Spleen (tissue), 11 donors: ENCODE results near the gene NFE2L3. TPM values are rescaled to one million over a fixed set of nuclear protein-coding genes. Genes with fewer than 3 reads are reported as not detected.

ENCODE experiments used
- DNase-seq: peaks from one replicate; pipeline ENCODE4 v3.0.0-alpha.2; 2020
- H3K27ac ChIP-seq, 8 donors: fragments of 200-600 bp; sonication (generic) in 7 of 8; 1 replicate in 4 of 8; 2 replicates in 4 of 8; pipeline versions ENCODE4 v1.5.0 to v1.8.0; 2016 to 2021; ENCODE audit warnings: inconsistent platforms in 4 of 8, mild to moderate bottlenecking in 4 of 8, moderate library complexity in 1 of 8
- H3K27me3 ChIP-seq, 7 donors: fragments of 200-600 bp; sonication (generic) in 6 of 7; replicated peaks in 1 of 7; 1 replicate in 4 of 7; 2 replicates in 3 of 7; pipeline versions ENCODE4 v1.5.0 to v1.8.0; 2016 to 2021; ENCODE audit warnings: inconsistent platforms in 3 of 7, mild to moderate bottlenecking in 1 of 7
- H3K36me3 ChIP-seq, 6 donors: fragments of 200-600 bp; sonication (generic) in 5 of 6; 1 replicate in 4 of 6; 2 replicates in 2 of 6; pipeline versions ENCODE4 v1.5.0 to v1.8.0; 2016 to 2021; ENCODE audit warnings: inconsistent platforms in 2 of 6
- H3K4me1 ChIP-seq, 6 donors: fragments of 200-600 bp; sonication (generic) in 5 of 6; 1 replicate in 3 of 6; 2 replicates in 3 of 6; pipeline versions ENCODE4 v1.5.0 to v1.8.0; 2016 to 2021; ENCODE audit warnings: inconsistent platforms in 3 of 6
- H3K4me3 ChIP-seq, 8 donors: fragments of 200-600 bp; sonication (generic) in 7 of 8; 1 replicate in 4 of 8; 2 replicates in 4 of 8; pipeline versions ENCODE4 v1.5.0 to v1.8.0; 2016 to 2021; ENCODE audit warnings: inconsistent platforms in 4 of 8, mild to moderate bottlenecking in 4 of 8, moderate library complexity in 2 of 8
- H3K9me3 ChIP-seq, 8 donors: fragments of 200-600 bp; sonication (generic) in 7 of 8; 1 replicate in 4 of 8; 2 replicates in 4 of 8; pipeline versions ENCODE4 v1.5.0 to v1.8.0; 2016 to 2021; ENCODE audit warnings: inconsistent platforms in 4 of 8
- POLR2A ChIP-seq, 3 donors: fragments of 450-650 bp; IDR thresholded peaks; one replicate each; pipeline ENCODE4 v1.5.1; 2017; ENCODE audit warnings: antibody characterized with exemption in 3 of 3, mild to moderate bottlenecking in 1 of 3
- POLR2AphosphoS5 ChIP-seq, 3 donors: sonication (generic); formaldehyde crosslinking; IDR thresholded peaks; one replicate each; pipeline ENCODE4 v1.5.1; 2017; ENCODE audit warnings: antibody characterized with exemption in 3 of 3
- WGBS, 5 donors: extraction: QIAGEN DNeasy Blood & Tissue Kit in 3 of 5; methylation state at CpG; one replicate each; pipeline versions ENCODE4 v1.1.5 to v1.1.7; 2013 to 2018; 5-methylcytosine and 5-hydroxymethylcytosine counted together
- intact Hi-C: fragments of 100-400 bp; cut with DNase I; formaldehyde crosslinking; loops from one replicate; pipeline ENCODE4 v1.15.0; 2023; ENCODE audit warnings: low total_unique reads
- polyA plus RNA-seq, 3 donors: library from polyadenylated mRNA; stranded (reverse); fragments of 200-250 nt; gene quantifications; one replicate each; pipeline ENCODE4 v1.2.1, GENCODE V29; 2013
- total RNA-seq, 7 donors: library from RNA; depleted of rRNA in 3 of 7; stranded (reverse); fragments of >200 nt in 3 of 7; fragmentation: NEBNext Ultra II Directional in 4 of 7; extraction: Animal tissue kit (Norgen Biotek cat#: 25700) in 4 of 7; gene quantifications; one replicate each; pipeline versions ENCODE4 v1.1.0 to v1.2.1, GENCODE V29; 2016 to 2021
- TF ChIP-seq, protein P1 (sequence below), 11 experiments: fragments of 200-600 bp in 7 of 11; fragments of 450-650 bp in 4 of 11; sonication (generic) in 4 of 11; IDR thresholded peaks in 8 of 11; conservative IDR thresholded peaks in 3 of 11; 1 replicate in 7 of 11; 2 replicates in 4 of 11; pipeline versions ENCODE4 v1.4.0 to v1.8.0; 2016 to 2021; ENCODE audit warnings: antibody characterized with exemption in 11 of 11, inconsistent platforms in 4 of 11, mild to moderate bottlenecking in 1 of 11
- donor health status: healthy with polysubstance abuse.
- donor health status: DM: no; HTN: no; CAD: no; lungs with moderate emphysema.
- donor health status: DM: no; HTN: no; CAD: no.
- donor health status: Bipolar disorder and iron deficiency.
- donor health status: healthy.
- donor health status: DM: no; HTN: no; CAD: no.
- donor health status: DM: yes; HTN: yes; CAD: no.

Gene NFE2L3
- total and polyA plus RNA-seq, 10 donors = 4.9 to 12.7 (median 7.8) TPM

DNA sequence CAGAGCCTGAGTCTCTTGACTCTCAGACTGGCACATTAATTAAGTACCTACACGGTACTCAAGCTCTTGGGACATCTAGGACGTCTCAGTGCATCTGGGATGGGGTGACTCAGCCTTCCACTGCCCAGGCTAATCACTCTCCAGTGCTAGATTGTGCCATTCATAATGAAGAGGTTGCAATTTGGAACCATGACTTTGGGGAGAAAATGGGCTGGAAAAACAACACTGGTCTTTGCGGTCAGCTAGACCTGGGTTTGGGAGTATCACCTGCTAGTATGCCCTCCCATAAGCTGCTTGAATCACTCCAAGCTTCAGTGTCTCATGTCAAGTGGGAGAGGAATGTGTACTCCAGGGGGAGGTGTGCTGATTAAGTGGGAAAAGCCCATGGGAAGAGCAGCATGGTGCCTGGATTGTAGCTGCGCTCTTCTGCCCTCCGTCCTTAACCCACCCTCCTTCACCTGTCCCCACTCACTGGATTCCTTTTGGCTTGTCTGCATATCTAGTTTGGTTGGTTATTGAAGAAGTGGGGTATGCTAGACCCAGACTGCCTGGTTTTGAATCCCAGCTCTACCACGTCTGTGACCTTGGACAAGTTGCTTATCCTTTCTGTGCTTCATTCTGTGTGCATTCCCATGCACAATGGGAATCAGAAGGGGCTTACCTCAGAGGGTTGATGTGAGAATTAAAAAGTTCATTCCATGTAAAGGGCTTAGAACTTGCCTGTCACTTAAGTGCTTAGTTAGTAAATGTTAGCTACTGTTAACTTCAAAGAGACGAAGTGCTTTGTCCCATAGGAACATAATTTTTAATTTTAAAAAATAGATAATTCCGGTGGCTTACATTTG lies 3.8 kb downstream of the NFE2L3 start:
- 50 to 63% (median 56%) methylated on average over 8 of the region's 8 CpGs for WGBS, 5 donors
- H3K9me3 ChIP-seq = no peaks in the 10 kb centered on the region
- no peak for TF ChIP-seq POLR2A (IDR thresholded peaks at IDR 0.05)
- TF ChIP-seq POLR2AphosphoS5 (IDR thresholded peaks at IDR 0.05) = no peak
- H3K27ac ChIP-seq = peak overlapping the region in 7 of 8 donors; percentile 44 to 89 (median 77)
- H3K27me3 ChIP-seq = peaks cover 0 to 10% (median 0%) of the 10 kb centered on the region in 7 donors
- intact Hi-C loops = no loop called here
- H3K36me3 ChIP-seq = no peaks in the 10 kb centered on the region
- peak overlapping the region in 5 of 8 donors; percentile 0 to 58 (median 19) for H3K4me3 ChIP-seq
- DNase-seq = no peak
- peaks cover 16 to 74% (median 66%) of the 10 kb centered on the region in 6 donors for H3K4me1 ChIP-seq

DNA sequence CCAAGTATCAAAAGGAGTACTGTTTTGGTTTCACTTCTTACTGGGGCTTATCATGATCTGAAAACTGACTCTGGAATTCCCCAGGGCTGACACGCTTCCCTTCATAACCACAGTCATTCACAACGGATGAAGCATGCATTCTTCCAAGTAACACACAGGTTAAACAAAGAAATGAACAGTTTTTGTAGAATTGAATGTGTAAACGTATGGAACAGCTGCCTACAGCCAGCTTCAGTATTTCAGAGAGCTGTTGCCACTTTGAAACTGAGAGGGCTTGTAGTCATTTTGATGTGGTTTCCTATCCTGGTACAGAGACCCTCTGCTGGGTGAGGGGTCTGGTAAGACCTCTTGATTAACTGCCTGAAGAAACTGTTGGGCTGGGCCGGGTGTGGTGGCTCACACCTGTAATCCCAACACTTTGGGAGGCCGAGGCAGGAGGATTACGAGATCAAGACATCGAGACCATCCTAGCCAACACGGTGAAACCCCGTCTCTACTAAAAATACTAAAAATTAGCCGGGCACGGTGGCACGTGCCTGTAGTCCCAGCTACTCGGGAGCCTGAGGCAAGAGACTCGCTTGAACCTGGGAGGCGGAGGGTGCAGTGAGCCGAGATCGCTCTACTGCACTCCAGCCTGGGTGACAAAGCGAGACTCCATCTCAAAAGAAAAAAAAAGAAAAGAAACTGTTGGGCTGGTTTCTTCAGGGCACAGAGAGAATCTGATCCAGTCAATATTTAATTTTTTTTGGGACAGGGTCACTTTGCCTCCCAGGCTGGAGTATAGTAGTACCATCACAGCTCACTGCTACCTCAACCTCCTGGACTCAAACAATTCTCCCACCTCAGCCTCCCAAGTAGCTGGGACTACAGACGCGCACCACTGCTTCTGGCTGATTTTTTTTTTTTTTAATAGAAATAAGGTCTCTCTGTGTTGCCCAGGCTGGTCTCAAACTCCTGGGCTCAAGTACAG lies 4.7 kb downstream of the NFE2L3 start:
- Histone ChIP-seq H3K36me3 (no peaks in the 10 kb centered on the region), H3K4me3 (peak overlapping the region in 5 of 8 donors; percentile 0 to 58 (median 19)), H3K9me3 (no peaks in the 10 kb centered on the region), H3K27ac (peak overlapping the region; percentile 37 to 89 (median 73)), H3K27me3 (peaks cover 0 to 10% (median 0%) of the 10 kb centered on the region in 7 donors), H3K4me1 (peaks cover 16 to 65% (median 57%) of the 10 kb centered on the region in 6 donors)
- TF ChIP-seq POLR2A (IDR thresholded peaks at IDR 0.05) (no peak), POLR2AphosphoS5 (IDR thresholded peaks at IDR 0.05) (no peak)
- TF ChIP-seq, protein P1, sequence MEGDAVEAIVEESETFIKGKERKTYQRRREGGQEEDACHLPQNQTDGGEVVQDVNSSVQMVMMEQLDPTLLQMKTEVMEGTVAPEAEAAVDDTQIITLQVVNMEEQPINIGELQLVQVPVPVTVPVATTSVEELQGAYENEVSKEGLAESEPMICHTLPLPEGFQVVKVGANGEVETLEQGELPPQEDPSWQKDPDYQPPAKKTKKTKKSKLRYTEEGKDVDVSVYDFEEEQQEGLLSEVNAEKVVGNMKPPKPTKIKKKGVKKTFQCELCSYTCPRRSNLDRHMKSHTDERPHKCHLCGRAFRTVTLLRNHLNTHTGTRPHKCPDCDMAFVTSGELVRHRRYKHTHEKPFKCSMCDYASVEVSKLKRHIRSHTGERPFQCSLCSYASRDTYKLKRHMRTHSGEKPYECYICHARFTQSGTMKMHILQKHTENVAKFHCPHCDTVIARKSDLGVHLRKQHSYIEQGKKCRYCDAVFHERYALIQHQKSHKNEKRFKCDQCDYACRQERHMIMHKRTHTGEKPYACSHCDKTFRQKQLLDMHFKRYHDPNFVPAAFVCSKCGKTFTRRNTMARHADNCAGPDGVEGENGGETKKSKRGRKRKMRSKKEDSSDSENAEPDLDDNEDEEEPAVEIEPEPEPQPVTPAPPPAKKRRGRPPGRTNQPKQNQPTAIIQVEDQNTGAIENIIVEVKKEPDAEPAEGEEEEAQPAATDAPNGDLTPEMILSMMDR (IDR thresholded peaks at IDR 0.05 in 8 of 11, conservative IDR thresholded peaks at IDR 0.05 in 3 of 11) = no peak
- intact Hi-C loops = no loop called here
- no peak for DNase-seq
- WGBS, 5 donors = 57 to 63% (median 59%) methylated on average over 20 of the region's 20 CpGs

DNA sequence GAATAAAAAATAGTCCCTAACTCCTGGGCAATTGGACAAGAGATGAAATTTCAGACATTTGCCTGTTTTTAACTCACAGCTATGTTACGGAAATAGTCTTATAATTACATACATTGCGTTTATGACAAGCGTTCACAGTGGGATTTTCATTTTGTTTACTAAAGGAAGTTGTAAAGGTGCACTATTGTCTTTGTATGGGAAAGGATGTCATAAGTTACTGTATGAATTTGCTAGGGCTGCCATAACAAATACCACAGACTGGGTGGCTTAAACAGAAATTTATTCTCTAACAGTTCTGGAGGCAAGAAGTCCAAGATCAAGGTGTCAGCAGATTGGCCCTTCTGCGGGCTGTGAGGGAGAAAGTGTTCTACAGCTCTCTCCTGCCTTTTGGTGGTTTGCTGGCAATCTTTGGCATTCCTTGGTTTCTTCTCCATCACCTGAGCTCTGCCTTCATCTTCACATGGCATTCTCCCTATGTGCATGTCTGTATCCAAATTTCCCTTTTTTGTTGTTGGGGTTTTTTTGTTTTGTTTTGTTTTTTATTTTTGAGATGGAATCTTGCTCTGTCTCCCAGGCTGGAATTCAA lies 5.6 kb downstream of the NFE2L3 start:
- H3K9me3 ChIP-seq = no peaks in the 10 kb centered on the region
- TF ChIP-seq, protein P1 (IDR thresholded peaks at IDR 0.05 in 8 of 11, conservative IDR thresholded peaks at IDR 0.05 in 3 of 11) = no peak
- TF ChIP-seq POLR2A (IDR thresholded peaks at IDR 0.05) (no peak), POLR2AphosphoS5 (IDR thresholded peaks at IDR 0.05) (no peak)
- peaks cover 0 to 6% (median 0%) of the 10 kb centered on the region in 7 donors for H3K27me3 ChIP-seq
- H3K27ac ChIP-seq = peak overlapping the region in 3 of 8 donors; percentile 69 to 89 (median 82)
- no peak for DNase-seq
- peaks cover 16 to 61% (median 55%) of the 10 kb centered on the region in 6 donors for H3K4me1 ChIP-seq
- H3K4me3 ChIP-seq = no peak overlapping the region
- no peaks in the 10 kb centered on the region for H3K36me3 ChIP-seq
- 88 to 98% (median 91%) methylated on average over 4 of the region's 4 CpGs for WGBS, 5 donors
- intact Hi-C loops = no loop called here

DNA sequence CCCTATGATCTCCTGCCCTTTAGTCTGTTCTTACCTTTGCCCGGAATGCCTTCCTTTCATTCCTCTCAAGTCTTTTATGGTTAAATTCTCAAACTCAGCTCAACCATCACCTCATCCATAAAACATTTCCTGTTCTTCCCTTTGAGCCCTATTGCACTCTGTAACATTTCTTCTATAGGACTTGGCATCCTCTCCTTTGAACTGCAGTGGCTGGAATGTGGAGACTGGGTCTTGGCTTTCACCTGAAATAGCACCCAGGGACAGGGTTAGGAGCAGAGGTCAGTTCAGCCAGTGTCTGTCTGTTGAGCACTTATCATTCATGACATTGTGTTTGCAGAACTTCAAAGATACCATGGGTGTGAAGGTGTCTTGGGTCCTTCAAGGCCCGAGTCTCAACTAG lies 7.2 kb downstream of the NFE2L3 start:
- no peaks in the 10 kb centered on the region for H3K36me3 ChIP-seq
- H3K27me3 ChIP-seq = no peaks in the 10 kb centered on the region
- DNase-seq = no peak
- TF ChIP-seq, protein P1 (IDR thresholded peaks at IDR 0.05 in 8 of 11, conservative IDR thresholded peaks at IDR 0.05 in 3 of 11) = no peak
- TF ChIP-seq POLR2AphosphoS5 (IDR thresholded peaks at IDR 0.05) (no peak), POLR2A (IDR thresholded peaks at IDR 0.05) (no peak)
- intact Hi-C loops = no loop called here
- peak overlapping the region in 1 of 8 donors; percentile 13 for H3K27ac ChIP-seq
- peaks cover 0 to 4% (median 0%) of the 10 kb centered on the region in 8 donors for H3K9me3 ChIP-seq
- H3K4me3 ChIP-seq = no peak overlapping the region
- H3K4me1 ChIP-seq = peaks cover 16 to 44% (median 39%) of the 10 kb centered on the region in 6 donors
- WGBS, 5 donors = 73 to 97% (median 83%) methylated on average over 2 of the region's 2 CpGs
